ENCODE results near the gene KLHL3.

- TF ChIP-seq CTCF (IDR thresholded peaks at IDR 0.05) (no peak), ZFX (IDR thresholded peaks at IDR 0.05; ENCODE audit: borderline replicate concordance) (no peak)
Measured at GRCh38 chr5:137747848-137748247, 12.0 kb upstream of the KLHL3 start.

Data from 22Rv1 (cell line).